ENCODE data around the gene MALT1.
A peak's percentile ranks its signal among the peaks of the same experiment; 100 is the strongest.
"Not testable (repeated sequence)": the region's sequence is repeated elsewhere in the genome, so short reads cannot be mapped to it uniquely, and the experiment has no call there.

Gene MALT1

GRCh38 chr18:58671111-58671631 lies at the start of gene MALT1:
MALT1 (plus strand) TSS chr18:58671465; CDS start chr18:58671644, 179 bp downstream.
- peak; percentile 94 for DNase-seq

DNA sequence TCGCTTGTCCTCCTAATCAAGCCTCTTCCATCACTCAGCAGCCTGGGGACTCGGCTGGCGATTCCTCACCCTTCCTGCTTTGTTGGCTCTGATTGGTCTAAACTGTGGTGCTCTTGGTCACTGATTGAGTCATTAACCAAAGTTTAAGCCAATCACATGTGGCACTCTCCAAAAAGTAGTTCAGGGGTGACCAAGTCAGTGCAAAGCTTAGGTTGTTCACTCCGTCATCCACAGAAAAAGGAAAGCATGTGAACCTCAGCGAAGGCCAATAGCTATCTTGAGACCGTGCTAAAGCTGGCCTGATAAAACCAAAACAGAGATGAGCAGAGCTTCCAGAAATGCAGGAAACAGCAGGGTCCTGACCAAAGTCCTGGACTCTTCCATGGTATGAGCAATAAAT lies 47.3 kb upstream of the MALT1 start:
- no peak for DNase-seq

DNA sequence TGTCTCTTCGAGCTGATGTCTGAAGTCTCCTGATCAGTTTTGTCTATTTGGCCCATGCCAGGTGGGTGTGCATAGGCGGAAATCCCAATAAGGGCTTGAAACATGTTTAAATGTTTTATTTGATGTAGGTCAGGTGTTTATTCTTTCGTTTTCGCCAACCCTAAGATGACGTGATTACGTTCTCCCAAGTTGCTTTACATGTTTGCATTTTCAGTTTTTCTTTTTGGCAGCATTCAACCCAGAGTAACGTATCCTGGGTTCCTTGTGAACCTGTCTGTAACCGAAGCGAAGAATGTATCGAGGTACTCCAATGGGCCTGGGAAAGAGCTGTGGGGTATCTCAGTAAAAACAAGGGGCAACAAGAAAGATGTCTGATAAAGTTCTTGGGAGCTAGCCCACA lies 45.4 kb upstream of the MALT1 start:
- no peak for DNase-seq

DNA sequence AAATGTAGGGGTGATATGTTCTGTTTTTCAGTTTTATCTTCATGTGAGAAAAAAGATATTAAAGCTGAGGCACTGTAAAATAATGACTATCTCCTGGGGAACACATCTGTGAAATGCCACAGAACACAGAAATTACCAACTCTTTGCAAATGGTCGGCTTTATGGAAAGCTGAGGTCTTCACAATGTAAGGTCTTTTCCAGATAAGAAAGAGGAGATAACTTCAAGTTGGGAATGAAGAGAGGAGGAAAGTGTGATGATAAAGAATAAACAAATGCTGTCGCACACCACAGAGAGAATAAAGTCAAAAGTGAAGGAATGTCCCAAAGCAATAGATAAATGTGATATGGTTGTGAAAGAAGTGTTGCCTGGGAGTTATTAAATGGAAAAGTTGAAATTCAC lies 41.2 kb upstream of the MALT1 start:
- DNase-seq = no peak

DNA sequence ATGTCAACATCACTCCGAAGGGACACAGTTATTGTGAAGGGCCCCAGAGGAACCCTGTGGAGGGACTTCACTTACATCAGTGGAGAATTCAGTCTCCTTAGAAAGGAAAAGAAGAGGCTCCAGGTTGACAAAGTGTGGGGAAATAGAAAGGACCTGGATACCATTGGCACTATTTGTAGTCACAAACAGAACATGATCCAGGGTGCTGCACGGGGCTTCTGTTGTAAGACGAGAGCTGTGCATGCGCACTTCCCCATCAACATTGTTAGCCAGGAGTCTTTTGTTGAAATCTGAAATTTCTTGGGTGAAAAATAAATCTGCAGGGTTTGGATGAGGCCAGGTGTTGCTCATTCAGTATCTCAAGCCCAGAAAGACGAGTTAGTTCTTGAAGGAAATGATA lies 40.0 kb upstream of the MALT1 start:
- no peak for DNase-seq

DNA sequence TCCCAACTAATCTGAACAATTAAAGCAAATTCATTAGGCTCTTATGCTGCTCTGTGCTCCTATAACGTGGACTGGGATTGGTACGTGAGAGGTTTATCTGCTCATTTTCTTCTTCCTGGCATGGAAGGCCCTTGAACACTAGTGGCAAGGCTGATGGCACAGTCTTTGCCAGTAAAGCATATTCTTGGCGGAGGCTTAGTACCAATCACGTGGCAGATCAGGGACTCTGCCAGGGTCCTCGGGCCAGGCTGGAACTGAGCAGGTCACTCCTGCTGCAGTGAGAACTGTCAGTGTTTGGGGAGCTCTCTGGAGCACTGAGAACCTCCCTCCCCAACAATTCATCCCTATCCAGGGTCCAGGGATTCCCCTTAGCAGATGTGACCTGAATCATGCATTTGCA lies 38.7 kb upstream of the MALT1 start:
- no peak for DNase-seq

- DNase-seq = no peak
These were observed 37.4 kb upstream of the MALT1 start for GRCh38 chr18:58633874-58634273.

DNA sequence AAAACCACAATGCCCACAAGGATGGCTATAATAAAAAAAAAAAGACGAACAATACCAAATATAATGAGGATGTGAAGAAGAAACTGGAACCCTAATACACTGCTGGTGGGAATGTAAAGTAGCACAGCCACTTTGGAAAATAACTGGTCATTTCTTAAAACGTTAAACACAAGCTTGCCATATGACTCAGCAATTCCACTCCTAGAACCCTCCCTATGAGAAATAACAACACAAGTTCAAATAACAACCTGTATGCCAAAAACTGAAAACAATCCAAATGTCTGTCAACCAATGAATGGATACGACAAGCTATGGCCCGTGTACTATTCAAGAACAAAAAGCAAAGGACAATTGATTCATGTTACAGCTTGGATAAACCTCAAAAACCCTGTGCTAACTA lies 35.4 kb upstream of the MALT1 start:
- no peak for DNase-seq

- no peak for DNase-seq
These were observed 34.1 kb upstream of the MALT1 start for GRCh38 chr18:58637197-58637596.

- DNase-seq = no peak
These were observed 33.3 kb upstream of the MALT1 start for GRCh38 chr18:58637946-58638345.

- no peak for DNase-seq
These were observed 32.8 kb upstream of the MALT1 start for GRCh38 chr18:58638441-58638840.

GRCh38 chr18:58639237-58639636 lies 32.0 kb upstream of the MALT1 start:
- no peak for DNase-seq

- no peak for DNase-seq
These were observed 31.4 kb upstream of the MALT1 start for GRCh38 chr18:58639751-58640427.

- DNase-seq = no peak
These were observed 30.8 kb upstream of the MALT1 start for GRCh38 chr18:58640428-58640805.

GRCh38 chr18:58640891-58641610 lies 30.2 kb upstream of the MALT1 start:
- DNase-seq = no peak

DNA sequence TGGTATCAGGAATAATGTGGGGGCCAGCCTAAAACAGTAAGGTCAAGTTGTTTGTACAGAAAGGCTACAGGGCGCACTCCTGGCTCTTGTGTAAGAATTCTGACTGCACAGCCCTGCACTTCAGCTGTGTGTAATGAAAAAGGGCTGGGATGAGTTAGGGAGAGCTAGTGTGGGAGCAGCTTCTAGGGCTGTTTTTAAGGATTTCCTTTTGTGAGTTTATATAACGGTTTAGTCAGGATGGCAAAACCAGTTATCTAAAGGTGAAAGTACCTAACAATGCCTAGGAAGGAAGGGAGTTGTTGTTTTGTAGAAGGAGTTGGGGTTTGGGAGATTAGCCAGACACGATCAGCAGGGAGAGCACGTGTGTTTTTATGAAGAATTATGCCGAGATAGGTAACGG lies 27.7 kb upstream of the MALT1 start:
- DNase-seq = not testable (repeated sequence)

- DNase-seq = no peak
These were observed 25.9 kb upstream of the MALT1 start for GRCh38 chr18:58645398-58645797.

GRCh38 chr18:58646334-58646862 lies 24.9 kb upstream of the MALT1 start:
- DNase-seq = no peak

GRCh38 chr18:58649966-58650816 lies 21.1 kb upstream of the MALT1 start:
- DNase-seq = peak; percentile 74

DNA sequence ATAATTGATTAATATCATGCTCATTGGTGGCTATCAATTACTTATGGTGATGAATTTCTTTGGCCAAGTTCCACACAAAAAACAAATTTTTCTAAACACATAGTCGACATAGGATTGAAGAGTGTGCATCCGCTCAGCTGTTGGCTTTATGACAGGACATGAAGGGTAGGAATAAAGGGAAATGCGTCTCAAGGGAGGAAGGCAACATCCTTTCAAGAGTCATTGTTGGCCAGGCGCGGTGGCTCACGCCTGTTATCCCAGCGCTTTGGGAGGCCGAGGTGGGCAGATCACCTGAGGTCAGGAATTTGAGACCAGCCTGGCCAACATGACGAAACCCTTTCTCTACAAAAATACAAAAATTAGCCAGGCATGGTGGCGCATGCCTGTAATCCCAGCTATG lies 20.4 kb upstream of the MALT1 start:
- DNase-seq = not testable (repeated sequence)

GRCh38 chr18:58653144-58653722 lies 18.0 kb upstream of the MALT1 start:
- DNase-seq = not testable (repeated sequence)

GRCh38 chr18:58653814-58654509 lies 17.3 kb upstream of the MALT1 start:
- no peak for DNase-seq

All from CD4-positive, alpha-beta T cell treated with Interleukin-4 for 4 hours (primary cell).